Pancreas (tissue), 10 donors: Measurements from ENCODE around the gene BCAS3. TPM values are rescaled to one million over a fixed set of nuclear protein-coding genes. Genes with fewer than 3 reads are reported as not detected.
"Not testable (repeated sequence)": the region's sequence is repeated elsewhere in the genome, so short reads cannot be mapped to it uniquely, and the experiment has no call there.

Experiments
- ATAC-seq, 4 donors: fragments of 200-7000 bp; cut with Tn5 transposase; one replicate each; pipeline versions ENCODE4 v1.8.0 to v1.9.1; 2020; ENCODE audit warnings: mild to moderate bottlenecking in 4 of 4, moderate library complexity in 4 of 4
- DNase-seq, 6 donors: peaks; one replicate each; pipeline ENCODE4 v3.0.0-alpha.2; 2020
- FAIRE-seq: peaks from 2 replicates; lab custom pipeline; 2012; peaks lifted over from hg19 to GRCh38; lab: Jason Lieb, UNC
- H3K27ac ChIP-seq, 4 donors: fragments of 200-600 bp; sonication (generic); 1 replicate in 3 of 4; 2 replicates in 1 of 4; pipeline versions ENCODE4 v1.5.0 to v1.8.0; 2020
- H3K27me3 ChIP-seq, 4 donors: fragments of 200-600 bp; one replicate each; pipeline ENCODE4 v1.8.0; 2021
- H3K36me3 ChIP-seq, 3 donors: fragments of 200-600 bp; sonication (generic) in 1 of 3; one replicate each; pipeline versions ENCODE4 v1.5.0 to v1.8.0; 2020 to 2021
- H3K4me1 ChIP-seq, 3 donors: fragments of 200-600 bp; one replicate each; pipeline ENCODE4 v1.8.0; 2021
- H3K4me3 ChIP-seq, 4 donors: fragments of 200-600 bp; sonication (generic) in 2 of 4; one replicate each; pipeline versions ENCODE4 v1.5.0 to v1.8.0; 2020 to 2021
- H3K9me3 ChIP-seq, 4 donors: fragments of 200-600 bp; one replicate each; pipeline ENCODE4 v1.8.0; 2021
- CTCF ChIP-seq, 4 donors: fragments of 200-600 bp; sonication (generic) in 3 of 4; IDR thresholded peaks; one replicate each; pipeline versions ENCODE4 v1.5.0 to v1.8.0; 2021; ENCODE audit warnings: antibody characterized with exemption in 4 of 4
- WGBS, 2 donors: extraction: QIAGEN DNeasy Blood & Tissue Kit; methylation state at CpG; one replicate each; pipeline ENCODE4 v1.1.7; 2013; 5-methylcytosine and 5-hydroxymethylcytosine counted together
- intact Hi-C, 3 donors: fragments of 100-400 bp; cut with DNase I; formaldehyde crosslinking; loops; one replicate each; pipeline versions ENCODE4 v1.11.1 to v1.14.2; 2022
- polyA plus RNA-seq, 2 donors: library from polyadenylated mRNA; stranded (reverse); fragments of 200-250 nt; gene quantifications; one replicate each; pipeline ENCODE4 v1.2.3, GENCODE V29; 2013
- total RNA-seq, 6 donors: library from RNA; stranded (reverse); fragmentation: NEBNext Ultra II Directional in 4 of 6; extraction: Animal tissue kit (Norgen Biotek cat#: 25700) in 4 of 6; gene quantifications; one replicate each; pipeline versions ENCODE4 v1.2.1 to v1.2.4, GENCODE V29; 2021 to 2023
- donor health status: healthy with polysubstance abuse.
- donor health status: DM: no; HTN: no; CAD: no; lungs with moderate emphysema.
- donor health status: DM: no; HTN: no; CAD: no.
- donor health status: control.
- donor health status: control.
- donor health status: Bipolar disorder and iron deficiency.
- donor health status: DM: yes; HTN: yes; CAD: no.
- donor health status: DM: no; HTN: no; CAD: no.
- donor health status: DM: no; HTN: no; CAD: no.
- donor health status: DM: yes; HTN: yes; CAD: no.

Gene BCAS3
- total and polyA plus RNA-seq, 8 donors: 4.6 to 27.7 (median 13.2) TPM

GRCh38 chr17:61352408-61352770 is 674.7 kb downstream of the BCAS3 start:
- TF ChIP-seq CTCF (IDR thresholded peaks at IDR 0.05): no peak
- Histone ChIP-seq H3K27me3 (no peaks in the 10 kb centered on the region), H3K4me1 (no peaks in the 10 kb centered on the region), H3K36me3 (no peaks in the 10 kb centered on the region), H3K9me3 (no peaks in the 10 kb centered on the region), H3K4me3 (no peak overlapping the region), H3K27ac (no peak overlapping the region)
- intact Hi-C loops: no loop called here
- ATAC-seq: no peak
- WGBS, 2 donors: 84 to 89% methylated on average over 7 of the region's 7 CpGs
- no peak for DNase-seq
- FAIRE-seq: no peak

- Histone ChIP-seq H3K9me3 (no peaks in the 10 kb centered on the region), H3K36me3 (no peaks in the 10 kb centered on the region), H3K27me3 (no peaks in the 10 kb centered on the region), H3K27ac (no peak overlapping the region), H3K4me1 (no peaks in the 10 kb centered on the region), H3K4me3 (no peak overlapping the region)
- WGBS, 2 donors: 92 to 93% methylated on average over 12 of the region's 12 CpGs
- DNase-seq (no peak), ATAC-seq (no peak), FAIRE-seq (no peak)
- intact Hi-C loops: no loop called here
- TF ChIP-seq CTCF (IDR thresholded peaks at IDR 0.05): no peak
Measured at GRCh38 chr17:61352781-61353491, 675.3 kb downstream of the BCAS3 start.

GRCh38 chr17:61353615-61354014 is 676.0 kb downstream of the BCAS3 start:
- Histone ChIP-seq H3K4me1 (no peaks in the 10 kb centered on the region), H3K4me3 (no peak overlapping the region), H3K9me3 (no peaks in the 10 kb centered on the region), H3K27me3 (no peaks in the 10 kb centered on the region), H3K27ac (no peak overlapping the region), H3K36me3 (no peaks in the 10 kb centered on the region)
- WGBS, 2 donors: 97 to 99% methylated on average over 12 of the region's 12 CpGs
- ATAC-seq: no peak
- intact Hi-C loops: no loop called here
- no peak for TF ChIP-seq CTCF (IDR thresholded peaks at IDR 0.05)
- FAIRE-seq: no peak
- DNase-seq: no peak

GRCh38 chr17:61354895-61355874 is 677.5 kb downstream of the BCAS3 start:
- no peaks in the 10 kb centered on the region for H3K36me3 ChIP-seq
- WGBS, 2 donors: 93 to 96% methylated on average over 10 of the region's 10 CpGs
- FAIRE-seq (no peak), DNase-seq (no peak), ATAC-seq (no peak)
- H3K4me3 ChIP-seq: no peak overlapping the region
- H3K4me1 ChIP-seq: no peaks in the 10 kb centered on the region
- H3K27me3 ChIP-seq: no peaks in the 10 kb centered on the region
- intact Hi-C loops: no loop called here
- H3K9me3 ChIP-seq: no peaks in the 10 kb centered on the region
- TF ChIP-seq CTCF (IDR thresholded peaks at IDR 0.05): no peak
- no peak overlapping the region for H3K27ac ChIP-seq

- H3K36me3 ChIP-seq, ATAC-seq, H3K27ac ChIP-seq, FAIRE-seq, DNase-seq, H3K27me3 ChIP-seq, H3K4me1 ChIP-seq, H3K9me3 ChIP-seq, intact Hi-C loops, H3K4me3 ChIP-seq: not testable (repeated sequence)
- 83 to 94% methylated on average over 3 of the region's 3 CpGs for WGBS, 2 donors
Measured at GRCh38 chr17:61357061-61357460, 679.4 kb downstream of the BCAS3 start.

GRCh38 chr17:61359513-61359912 is 681.9 kb downstream of the BCAS3 start:
- ATAC-seq, H3K27ac ChIP-seq, H3K4me3 ChIP-seq, H3K9me3 ChIP-seq, H3K27me3 ChIP-seq, FAIRE-seq, intact Hi-C loops, H3K4me1 ChIP-seq, H3K36me3 ChIP-seq, DNase-seq: not testable (repeated sequence)
- WGBS, 2 donors: 96% methylated on average over 9 of the region's 9 CpGs
